ENCODE results near the gene MLH1. TPM values are rescaled to one million over a fixed set of nuclear protein-coding genes. Genes with fewer than 3 reads are reported as not detected.

Gene MLH1
- total RNA-seq, 1 experiment from 2014 or later, result 50.6 TPM

GRCh38 chr3:36969540-36970432 lies 23.5 kb upstream of the MLH1 start:
- Histone ChIP-seq H3K9me3 (ENCODE audit: low read depth, low read length, poor library complexity, severe bottlenecking) (no peaks in the 10 kb centered on the region), H3K36me3 (ENCODE audit: insufficient read depth, low read length, poor library complexity, severe bottlenecking) (no peaks in the 10 kb centered on the region), H3K27me3 (replicated peaks; ENCODE audit: insufficient read depth, low read depth, low read length, poor library complexity) (no peaks in the 10 kb centered on the region), H3K4me3 (ENCODE audit: low read depth, low read length, poor library complexity, severe bottlenecking) (no peak overlapping the region), H3K4me1 (ENCODE audit: insufficient read depth, low read length, poor library complexity, severe bottlenecking) (peaks cover 13% of the 10 kb centered on the region), H3K27ac (ENCODE audit: low read depth, low read length, poor library complexity, severe bottlenecking) (peak overlapping the region; percentile 61)
- BruUV-seq (replicated peaks), result no TSS peak
- TF ChIP-seq EZH2 (IDR thresholded peaks at IDR 0.05; ENCODE audit: borderline replicate concordance, low read depth, low read length, poor library complexity, severe bottlenecking), result no peak
- no peak for TF ChIP-seq CTCF (conservative IDR thresholded peaks at IDR 0.05; ENCODE audit: low read depth, low read length)
- intact Hi-C loops (cut with micrococcal nuclease; ENCODE audit: unreplicated experiment), result no loop called here
- DNase-seq (ENCODE audit: low spot score), result peak; percentile 83
- CTCF ChIA-PET, result interaction anchor here (1.1 kb wide), 1 partner anchor 12 kb away, joined by 3 read pairs; no protein-coding TSS in a partner anchor
- POLR2A ChIA-PET (ENCODE audit: low non-redundant PET), result no interaction called here

- Histone ChIP-seq H3K4me1 (ENCODE audit: insufficient read depth, low read length, poor library complexity, severe bottlenecking) (peaks cover 13% of the 10 kb centered on the region), H3K27ac (ENCODE audit: low read depth, low read length, poor library complexity, severe bottlenecking) (no peak overlapping the region), H3K9me3 (ENCODE audit: low read depth, low read length, poor library complexity, severe bottlenecking) (no peaks in the 10 kb centered on the region), H3K4me3 (ENCODE audit: low read depth, low read length, poor library complexity, severe bottlenecking) (no peak overlapping the region), H3K27me3 (replicated peaks; ENCODE audit: insufficient read depth, low read depth, low read length, poor library complexity) (no peaks in the 10 kb centered on the region), H3K36me3 (ENCODE audit: insufficient read depth, low read length, poor library complexity, severe bottlenecking) (no peaks in the 10 kb centered on the region)
- ChIA-PET POLR2A (ENCODE audit: low non-redundant PET) (no interaction called here), CTCF (no interaction called here)
- TF ChIP-seq CTCF (conservative IDR thresholded peaks at IDR 0.05; ENCODE audit: low read depth, low read length), result no peak
- no peak for TF ChIP-seq EZH2 (IDR thresholded peaks at IDR 0.05; ENCODE audit: borderline replicate concordance, low read depth, low read length, poor library complexity, severe bottlenecking)
- intact Hi-C loops (cut with micrococcal nuclease; ENCODE audit: unreplicated experiment), result no loop called here
- BruUV-seq (replicated peaks), result no TSS peak
- DNase-seq (ENCODE audit: low spot score), result no peak
Observed at GRCh38 chr3:36972163-36972562, 21.2 kb upstream of the MLH1 start.

- no peaks in the 10 kb centered on the region for H3K36me3 ChIP-seq (ENCODE audit: insufficient read depth, low read length, poor library complexity, severe bottlenecking)
- H3K27me3 ChIP-seq (replicated peaks; ENCODE audit: insufficient read depth, low read depth, low read length, poor library complexity), result no peaks in the 10 kb centered on the region
- CTCF ChIA-PET, result no interaction called here
- H3K9me3 ChIP-seq (ENCODE audit: low read depth, low read length, poor library complexity, severe bottlenecking), result no peaks in the 10 kb centered on the region
- intact Hi-C loops (cut with micrococcal nuclease; ENCODE audit: unreplicated experiment), result no loop called here
- TF ChIP-seq CTCF (conservative IDR thresholded peaks at IDR 0.05; ENCODE audit: low read depth, low read length) (no peak), EZH2 (IDR thresholded peaks at IDR 0.05; ENCODE audit: borderline replicate concordance, low read depth, low read length, poor library complexity, severe bottlenecking) (no peak)
- no peak overlapping the region for H3K27ac ChIP-seq (ENCODE audit: low read depth, low read length, poor library complexity, severe bottlenecking)
- H3K4me3 ChIP-seq (ENCODE audit: low read depth, low read length, poor library complexity, severe bottlenecking), result no peak overlapping the region
- H3K4me1 ChIP-seq (ENCODE audit: insufficient read depth, low read length, poor library complexity, severe bottlenecking), result peaks cover 13% of the 10 kb centered on the region
- BruUV-seq (replicated peaks), result no TSS peak
- POLR2A ChIA-PET (ENCODE audit: low non-redundant PET), result no interaction called here
- no peak for DNase-seq (ENCODE audit: low spot score)
Observed at GRCh38 chr3:36973139-36973538, 20.2 kb upstream of the MLH1 start.
